ENCODE results near the gene ANO6.
"Not testable (repeated sequence)": the region's sequence is repeated elsewhere in the genome, so short reads cannot be mapped to it uniquely, and the experiment has no call there.

ANO6 gene

GRCh38 chr12:45389426-45389825 lies 173.5 kb downstream of the ANO6 start:
- no peak for DNase-seq (ENCODE audit: low spot score in 2 of 2)
- Histone ChIP-seq H3K9me3 (no peaks in the 10 kb centered on the region), H3K36me3 (replicated peaks) (0 out of 2 replicates have a peak, but pooled peaks cover 4% of the 10 kb centered on the region), H3K27me3 (ENCODE audit: low read depth) (no peaks in the 10 kb centered on the region), H3K4me1 (peaks cover 8% of the 10 kb centered on the region), H3K4me3 (no peak overlapping the region)
- in situ Hi-C loops (cut with MboI; ENCODE audit: low sequenced_read_pairs) = loop anchor here (25.0 kb wide), 1 partner anchor 227 kb away; no protein-coding TSS in a partner anchor

- H3K36me3 ChIP-seq (replicated peaks); DNase-seq (ENCODE audit: low spot score in 2 of 2); H3K4me3 ChIP-seq; H3K27me3 ChIP-seq (ENCODE audit: low read depth); H3K4me1 ChIP-seq; H3K9me3 ChIP-seq: not testable (repeated sequence)
- in situ Hi-C loops (cut with MboI; ENCODE audit: low sequenced_read_pairs) = loop anchor here (25.0 kb wide), 1 partner anchor 235 kb away; no protein-coding TSS in a partner anchor
Observed at GRCh38 chr12:45397499-45397898, 181.6 kb downstream of the ANO6 start.

GRCh38 chr12:45398552-45398951 lies 182.7 kb downstream of the ANO6 start:
- in situ Hi-C loops (cut with MboI; ENCODE audit: low sequenced_read_pairs) = loop anchor here (25.0 kb wide), 1 partner anchor 236 kb away; no protein-coding TSS in a partner anchor
- Histone ChIP-seq H3K36me3 (replicated peaks) (peaks cover 4% of the 10 kb centered on the region), H3K9me3 (no peaks in the 10 kb centered on the region), H3K27me3 (ENCODE audit: low read depth) (no peaks in the 10 kb centered on the region), H3K4me1 (no peaks in the 10 kb centered on the region), H3K4me3 (no peak overlapping the region)
- DNase-seq (ENCODE audit: low spot score in 2 of 2) = no peak

- no peaks in the 10 kb centered on the region for H3K27me3 ChIP-seq (ENCODE audit: low read depth)
- H3K9me3 ChIP-seq = no peaks in the 10 kb centered on the region
- no peak overlapping the region for H3K4me3 ChIP-seq
- in situ Hi-C loops (cut with MboI; ENCODE audit: low sequenced_read_pairs) = no loop called here
- no peak for DNase-seq (ENCODE audit: low spot score in 2 of 2)
- peaks cover 12% of the 10 kb centered on the region for H3K36me3 ChIP-seq (replicated peaks)
- H3K4me1 ChIP-seq = no peaks in the 10 kb centered on the region
Observed at GRCh38 chr12:45400991-45401390, 185.1 kb downstream of the ANO6 start.

GRCh38 chr12:45402288-45402687 lies 186.4 kb downstream of the ANO6 start:
- H3K4me1 ChIP-seq = no peaks in the 10 kb centered on the region
- H3K27me3 ChIP-seq (ENCODE audit: low read depth) = no peaks in the 10 kb centered on the region
- H3K9me3 ChIP-seq = no peaks in the 10 kb centered on the region
- DNase-seq (ENCODE audit: low spot score in 2 of 2) = no peak
- H3K4me3 ChIP-seq = no peak overlapping the region
- in situ Hi-C loops (cut with MboI; ENCODE audit: low sequenced_read_pairs) = no loop called here
- H3K36me3 ChIP-seq (replicated peaks) = peaks cover 15% of the 10 kb centered on the region

- DNase-seq (ENCODE audit: low spot score in 2 of 2) = no peak
- in situ Hi-C loops (cut with MboI; ENCODE audit: low sequenced_read_pairs) = no loop called here
- Histone ChIP-seq H3K9me3 (no peaks in the 10 kb centered on the region), H3K27me3 (ENCODE audit: low read depth) (no peaks in the 10 kb centered on the region), H3K36me3 (replicated peaks) (peaks cover 17% of the 10 kb centered on the region), H3K4me1 (no peaks in the 10 kb centered on the region), H3K4me3 (no peak overlapping the region)
Observed at GRCh38 chr12:45406988-45407850, 191.3 kb downstream of the ANO6 start.

- in situ Hi-C loops (cut with MboI; ENCODE audit: low sequenced_read_pairs) = no loop called here
- Histone ChIP-seq H3K36me3 (replicated peaks) (peaks cover 22% of the 10 kb centered on the region), H3K9me3 (no peaks in the 10 kb centered on the region), H3K27me3 (ENCODE audit: low read depth) (no peaks in the 10 kb centered on the region), H3K4me1 (no peaks in the 10 kb centered on the region), H3K4me3 (no peak overlapping the region)
- no peak for DNase-seq (ENCODE audit: low spot score in 2 of 2)
Observed at GRCh38 chr12:45407981-45408728, 192.3 kb downstream of the ANO6 start.

- Histone ChIP-seq H3K27me3 (ENCODE audit: low read depth) (no peaks in the 10 kb centered on the region), H3K36me3 (replicated peaks) (peaks cover 17% of the 10 kb centered on the region), H3K9me3 (no peaks in the 10 kb centered on the region), H3K4me3 (no peak overlapping the region), H3K4me1 (no peaks in the 10 kb centered on the region)
- in situ Hi-C loops (cut with MboI; ENCODE audit: low sequenced_read_pairs) = no loop called here
- DNase-seq (ENCODE audit: low spot score in 2 of 2) = no peak
Observed at GRCh38 chr12:45408729-45409114, 192.8 kb downstream of the ANO6 start.

GRCh38 chr12:45409966-45410365 lies 194.1 kb downstream of the ANO6 start:
- H3K4me3 ChIP-seq = no peak overlapping the region
- H3K27me3 ChIP-seq (ENCODE audit: low read depth) = no peaks in the 10 kb centered on the region
- in situ Hi-C loops (cut with MboI; ENCODE audit: low sequenced_read_pairs) = no loop called here
- no peaks in the 10 kb centered on the region for H3K9me3 ChIP-seq
- DNase-seq (ENCODE audit: low spot score in 2 of 2) = no peak
- no peaks in the 10 kb centered on the region for H3K4me1 ChIP-seq
- H3K36me3 ChIP-seq (replicated peaks) = peaks cover 11% of the 10 kb centered on the region

GRCh38 chr12:45411626-45412025 lies 195.7 kb downstream of the ANO6 start:
- H3K36me3 ChIP-seq (replicated peaks) = peaks cover 11% of the 10 kb centered on the region
- in situ Hi-C loops (cut with MboI; ENCODE audit: low sequenced_read_pairs) = no loop called here
- no peaks in the 10 kb centered on the region for H3K4me1 ChIP-seq
- no peaks in the 10 kb centered on the region for H3K9me3 ChIP-seq
- H3K4me3 ChIP-seq = no peak overlapping the region
- H3K27me3 ChIP-seq (ENCODE audit: low read depth) = no peaks in the 10 kb centered on the region
- DNase-seq (ENCODE audit: low spot score in 2 of 2) = no peak

GRCh38 chr12:45415393-45415817 lies 199.5 kb downstream of the ANO6 start:
- Histone ChIP-seq H3K4me1 (no peaks in the 10 kb centered on the region), H3K9me3 (no peaks in the 10 kb centered on the region), H3K4me3 (no peak overlapping the region), H3K27me3 (ENCODE audit: low read depth) (no peaks in the 10 kb centered on the region), H3K36me3 (replicated peaks) (peaks cover 13% of the 10 kb centered on the region)
- no peak for DNase-seq (ENCODE audit: low spot score in 2 of 2)
- in situ Hi-C loops (cut with MboI; ENCODE audit: low sequenced_read_pairs) = no loop called here

- in situ Hi-C loops (cut with MboI; ENCODE audit: low sequenced_read_pairs) = no loop called here
- Histone ChIP-seq H3K27me3 (ENCODE audit: low read depth) (no peaks in the 10 kb centered on the region), H3K36me3 (replicated peaks) (peaks cover 13% of the 10 kb centered on the region), H3K4me1 (no peaks in the 10 kb centered on the region), H3K9me3 (no peaks in the 10 kb centered on the region), H3K4me3 (no peak overlapping the region)
- DNase-seq (ENCODE audit: low spot score in 2 of 2) = no peak
Observed at GRCh38 chr12:45416126-45416525, 200.2 kb downstream of the ANO6 start.

- in situ Hi-C loops (cut with MboI; ENCODE audit: low sequenced_read_pairs) = no loop called here
- H3K9me3 ChIP-seq = no peaks in the 10 kb centered on the region
- no peak overlapping the region for H3K4me3 ChIP-seq
- no peak for DNase-seq (ENCODE audit: low spot score in 2 of 2)
- H3K4me1 ChIP-seq = no peaks in the 10 kb centered on the region
- H3K36me3 ChIP-seq (replicated peaks) = peaks cover 18% of the 10 kb centered on the region
- no peaks in the 10 kb centered on the region for H3K27me3 ChIP-seq (ENCODE audit: low read depth)
Observed at GRCh38 chr12:45418520-45418919, 202.6 kb downstream of the ANO6 start.

GRCh38 chr12:45419317-45419814 lies 203.5 kb downstream of the ANO6 start:
- no peak overlapping the region for H3K4me3 ChIP-seq
- no peak for DNase-seq (ENCODE audit: low spot score in 2 of 2)
- peaks cover 18% of the 10 kb centered on the region for H3K36me3 ChIP-seq (replicated peaks)
- no peaks in the 10 kb centered on the region for H3K4me1 ChIP-seq
- no peaks in the 10 kb centered on the region for H3K27me3 ChIP-seq (ENCODE audit: low read depth)
- in situ Hi-C loops (cut with MboI; ENCODE audit: low sequenced_read_pairs) = no loop called here
- H3K9me3 ChIP-seq = no peaks in the 10 kb centered on the region

Data from HAP-1 (cell line).